ENCODE results near the gene PDZD2.

DNA sequence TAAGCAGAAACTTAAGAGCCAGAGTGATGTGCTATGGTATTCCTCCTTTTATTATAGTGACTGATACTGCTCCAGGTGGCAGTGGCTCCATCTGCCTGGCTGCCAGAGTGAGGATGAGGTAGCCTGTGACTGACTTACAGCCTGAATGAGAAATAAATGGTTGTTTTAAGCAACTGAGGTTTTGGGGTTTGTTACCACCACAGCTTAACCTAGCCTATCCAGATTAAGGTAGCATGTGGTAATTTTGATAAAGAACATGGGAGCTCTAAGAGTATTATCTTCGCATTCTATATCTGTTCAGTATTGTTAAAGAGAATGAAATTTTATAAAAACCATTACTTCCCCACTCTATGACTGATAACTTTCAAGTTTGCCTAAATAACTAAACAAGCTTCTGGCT is 496.2 kb downstream of the PDZD2 start:
- TF ChIP-seq CTCF (IDR thresholded peaks at IDR 0.05): no peak
- no peak for TF ChIP-seq POLR2A (IDR thresholded peaks at IDR 0.05)
- TF ChIP-seq EP300 (IDR thresholded peaks at IDR 0.05): no peak
